HFFc6 (cell line): ENCODE data around the gene PDE1A. TPM values are rescaled to one million over a fixed set of nuclear protein-coding genes. Genes with fewer than 3 reads are reported as not detected.

Experiments used
- DNase-seq: peaks from one replicate; pipeline ENCODE4 v3.0.0-alpha.2; 2018
- H3K27ac Mint-ChIP-seq: 2 replicates; pipeline ENCODE4 v1.8.0; 2020; ENCODE audit warnings: mild to moderate bottlenecking, mixed read lengths
- H3K27me3 Mint-ChIP-seq: 2 replicates; pipeline ENCODE4 v1.8.0; 2021; ENCODE audit warnings: mild to moderate bottlenecking, moderate library complexity, mixed read lengths; ENCODE audit not compliant: insufficient read depth
- H3K36me3 Mint-ChIP-seq: 2 replicates; pipeline ENCODE4 v1.8.0; 2021; ENCODE audit warnings: low read depth, mixed read lengths
- H3K4me1 Mint-ChIP-seq: 2 replicates; pipeline ENCODE4 v1.8.0; 2020; ENCODE audit warnings: low read depth, mixed read lengths
- H3K4me3 Mint-ChIP-seq: 2 replicates; pipeline ENCODE4 v1.8.0; 2020; ENCODE audit warnings: mild to moderate bottlenecking, moderate library complexity, mixed read lengths
- H3K9me3 Mint-ChIP-seq: 2 replicates; pipeline ENCODE4 v1.8.0; 2020; ENCODE audit warnings: mild to moderate bottlenecking, mixed read lengths
- CTCF ChIP-seq: fragments of 200-600 bp; sonication (generic); IDR thresholded peaks from 2 replicates; pipeline ENCODE4 v1.5.0; 2021; ENCODE audit warnings: antibody characterized with exemption, mild to moderate bottlenecking
- total RNA-seq, 6 experiments: library from RNA; stranded (reverse); fragmentation: NEBNext Ultra II Directional; extraction: Animal tissue kit (Norgen Biotek cat#: 25700); gene quantifications; 2 replicates in 1 of 6; 3 replicates in 5 of 6; pipeline ENCODE4 v1.2.3, GENCODE V29; 2021

Gene PDE1A
- total RNA-seq, 6 experiments from 2014 or later: 2.7 to 8.0 (median 3.9) TPM

- Mint-ChIP-seq H3K27ac (peak overlapping the region; percentile 59), H3K27me3 (no peaks in the 10 kb centered on the region; the same call in 1 of the 2 replicates), H3K9me3 (peaks cover 8% of the 10 kb centered on the region; the same call in 1 of the 2 replicates), H3K4me3 (peak overlapping the region; percentile 72), H3K4me1 (peaks cover 67% of the 10 kb centered on the region), H3K36me3 (no peaks in the 10 kb centered on the region)
- TF ChIP-seq CTCF: no peak
- no peak for DNase-seq
Measured at GRCh38 chr2:182128821-182129707, 297.8 kb downstream of the PDE1A start.

GRCh38 chr2:182117196-182117595 lies 309.6 kb downstream of the PDE1A start:
- H3K27ac Mint-ChIP-seq: no peak overlapping the region
- peaks cover 23% of the 10 kb centered on the region for H3K4me1 Mint-ChIP-seq
- no peaks in the 10 kb centered on the region for H3K36me3 Mint-ChIP-seq
- TF ChIP-seq CTCF: no peak
- no peaks in the 10 kb centered on the region for H3K27me3 Mint-ChIP-seq
- peak; percentile 16 for DNase-seq
- no peak overlapping the region; the same call in 1 of the 2 replicates for H3K4me3 Mint-ChIP-seq
- H3K9me3 Mint-ChIP-seq: no peaks in the 10 kb centered on the region

- Mint-ChIP-seq H3K4me3 (no peak overlapping the region; the same call in 1 of the 2 replicates), H3K4me1 (peaks cover 23% of the 10 kb centered on the region), H3K27me3 (no peaks in the 10 kb centered on the region), H3K27ac (no peak overlapping the region), H3K9me3 (no peaks in the 10 kb centered on the region), H3K36me3 (no peaks in the 10 kb centered on the region)
- DNase-seq: no peak
- no peak for TF ChIP-seq CTCF
Measured at GRCh38 chr2:182116774-182117173, 310.1 kb downstream of the PDE1A start.

GRCh38 chr2:182115258-182115657 lies 311.6 kb downstream of the PDE1A start:
- Mint-ChIP-seq H3K4me3 (no peak overlapping the region), H3K36me3 (no peaks in the 10 kb centered on the region), H3K27me3 (no peaks in the 10 kb centered on the region), H3K27ac (no peak overlapping the region), H3K9me3 (no peaks in the 10 kb centered on the region), H3K4me1 (peaks cover 23% of the 10 kb centered on the region)
- no peak for DNase-seq
- no peak for TF ChIP-seq CTCF

- TF ChIP-seq CTCF: no peak
- no peak for DNase-seq
- no peaks in the 10 kb centered on the region for H3K36me3 Mint-ChIP-seq
- H3K9me3 Mint-ChIP-seq: no peaks in the 10 kb centered on the region
- no peak overlapping the region for H3K4me3 Mint-ChIP-seq
- no peak overlapping the region for H3K27ac Mint-ChIP-seq
- no peaks in the 10 kb centered on the region for H3K27me3 Mint-ChIP-seq
- peaks cover 23% of the 10 kb centered on the region for H3K4me1 Mint-ChIP-seq
Measured at GRCh38 chr2:182113334-182113733, 313.5 kb downstream of the PDE1A start.
